Kidney (tissue), 14 donors: Measurements from ENCODE around the gene RASGRP3. TPM values are rescaled to one million over a fixed set of nuclear protein-coding genes. Genes with fewer than 3 reads are reported as not detected.

ENCODE experiments used
- DNase-seq, 5 donors: peaks; one replicate each; pipeline ENCODE4 v3.0.0-alpha.2; 2013 to 2020
- FAIRE-seq: peaks from 2 replicates; lab custom pipeline; 2012; peaks lifted over from hg19 to GRCh38; lab: Jason Lieb, UNC
- H3K27ac ChIP-seq, 2 donors: one replicate each; pipeline ENCODE4 v1.7.0; 2013; ENCODE audit warnings: low read depth in 2 of 2, low read length in 2 of 2, inconsistent platforms in 1 of 2
- H3K27me3 ChIP-seq: one replicate; pipeline ENCODE4 v1.7.1; 2013; ENCODE audit warnings: low read length, inconsistent platforms; ENCODE audit not compliant: control insufficient read depth, insufficient read depth
- H3K36me3 ChIP-seq, 3 donors: one replicate each; pipeline versions ENCODE4 v1.7.0 to v1.7.1; 2013; ENCODE audit warnings: low read length in 3 of 3, control low read depth in 1 of 3, inconsistent platforms in 1 of 3; ENCODE audit not compliant: insufficient read depth in 3 of 3, control insufficient read depth in 2 of 3
- H3K4me1 ChIP-seq, 3 donors: one replicate each; pipeline versions ENCODE4 v1.7.0 to v1.7.1; 2013; ENCODE audit warnings: low read length in 3 of 3, inconsistent platforms in 1 of 3, low read depth in 1 of 3; ENCODE audit not compliant: control insufficient read depth in 2 of 3, insufficient read depth in 2 of 3
- H3K4me3 ChIP-seq, 3 donors: one replicate each; pipeline versions ENCODE4 v1.7.0 to v1.8.1; 2013; ENCODE audit warnings: low read length in 3 of 3, control low read depth in 1 of 3, inconsistent platforms in 1 of 3
- H3K9ac ChIP-seq, 3 donors: one replicate each; pipeline versions ENCODE4 v1.7.0 to v1.7.1; 2013; ENCODE audit warnings: low read length in 3 of 3, control low read depth in 1 of 3, inconsistent platforms in 1 of 3
- H3K9me3 ChIP-seq, 3 donors: one replicate each; pipeline versions ENCODE4 v1.7.0 to v1.7.1; 2013; ENCODE audit warnings: low read length in 3 of 3, control low read depth in 1 of 3, inconsistent platforms in 1 of 3; ENCODE audit not compliant: control insufficient read depth in 2 of 3, insufficient read depth in 1 of 3
- CTCF ChIP-seq: IDR thresholded peaks from 3 replicates; pipeline ENCODE4 v1.5.1; 2012; ENCODE audit warnings: mild to moderate bottlenecking, moderate library complexity, borderline replicate concordance; ENCODE audit not compliant: insufficient read depth; ENCODE audit errors: extremely low read depth
- intact Hi-C: fragments of 100-400 bp; cut with DNase I; formaldehyde crosslinking; loops from one replicate; pipeline ENCODE4 v1.11.1; 2022
- polyA plus RNA-seq: library from polyadenylated mRNA; stranded (reverse); fragments of 350-450 nt; fragmentation: Illumina TruSeq; extraction: RNeasy Lipid Tissue Mini Kit (QIAGEN cat#74804); gene quantifications from one replicate; pipeline ENCODE4 v1.2.3, GENCODE V29; 2014; ENCODE audit warnings: low read depth, low replicate concordance; ENCODE audit not compliant: insufficient read depth
- total RNA-seq: library from RNA; stranded (reverse); fragmentation: NEBNext Ultra II Directional; extraction: Animal tissue kit (Norgen Biotek cat#: 25700); gene quantifications from one replicate; pipeline ENCODE4 v1.2.1, GENCODE V29; 2021
- donor health status: control.
- donor health status: control.
- donor health status: control.
- donor health status: control.
- donor health status: control.
- donor health status: DM: yes; HTN: yes; CAD: no.
- donor health status: Normal renal cell carcinoma (clear cell type).

The RASGRP3 gene
- total and polyA plus RNA-seq, 2 donors from 2014 or later = 7.8 to 22.6 TPM

DNA sequence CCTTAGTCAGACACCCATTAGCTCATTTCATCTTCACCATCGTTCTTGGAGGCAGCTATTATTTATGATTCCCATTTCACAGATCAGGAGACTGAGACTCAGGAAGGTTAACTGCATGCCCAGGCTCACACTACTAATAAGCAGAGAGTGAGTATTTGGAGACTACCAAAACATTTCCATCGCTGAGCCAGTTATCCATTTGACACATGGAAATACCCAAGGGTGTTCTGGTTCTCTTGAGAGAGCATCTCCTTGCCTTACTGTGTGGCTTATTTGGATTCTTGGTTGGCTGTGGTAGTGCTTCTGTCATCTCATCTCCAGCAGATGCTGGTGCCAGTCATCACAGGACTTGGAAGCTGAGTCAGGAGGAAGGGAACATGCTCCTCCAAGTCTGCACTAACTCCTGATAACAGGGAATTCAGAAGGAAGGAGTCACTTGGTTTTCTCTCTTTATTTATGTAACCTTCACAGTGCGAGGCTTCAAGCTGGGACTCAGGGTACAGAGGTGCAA is 55.2 kb downstream of the RASGRP3 start:
- Histone ChIP-seq H3K27me3 (no peaks in the 10 kb centered on the region), H3K27ac (no peak overlapping the region), H3K9ac (no peak overlapping the region), H3K36me3 (peaks cover 0 to 3% (median 0%) of the 10 kb centered on the region in 3 donors), H3K4me3 (no peak overlapping the region), H3K4me1 (no peaks in the 10 kb centered on the region), H3K9me3 (no peaks in the 10 kb centered on the region)
- FAIRE-seq = no peak
- intact Hi-C loops = no loop called here
- DNase-seq = no peak
- no peak for TF ChIP-seq CTCF

DNA sequence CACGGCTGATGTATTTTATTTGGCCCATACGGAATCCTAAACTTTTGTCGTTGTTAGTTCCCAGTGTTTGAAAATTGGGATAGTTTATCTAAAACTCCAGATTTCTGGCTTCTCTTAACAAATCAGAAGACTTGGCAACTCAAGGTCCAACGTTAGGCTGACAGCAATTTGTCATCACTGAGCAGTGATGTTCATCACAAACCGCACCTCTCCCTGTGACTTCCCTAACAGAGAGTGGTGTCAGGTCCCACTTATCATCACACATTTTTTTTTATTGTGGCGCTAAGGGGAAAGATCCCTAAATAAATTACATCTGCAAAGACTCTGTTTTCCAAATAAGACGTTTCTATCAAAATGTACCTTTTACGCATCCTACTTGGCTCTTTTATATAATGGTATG is 55.7 kb downstream of the RASGRP3 start:
- no peak for DNase-seq
- FAIRE-seq = no peak
- H3K9me3 ChIP-seq = no peaks in the 10 kb centered on the region
- no peak overlapping the region for H3K27ac ChIP-seq
- H3K9ac ChIP-seq = no peak overlapping the region
- H3K4me1 ChIP-seq = no peaks in the 10 kb centered on the region
- intact Hi-C loops = no loop called here
- H3K36me3 ChIP-seq = peaks cover 0 to 3% (median 0%) of the 10 kb centered on the region in 3 donors
- TF ChIP-seq CTCF = no peak
- H3K27me3 ChIP-seq = no peaks in the 10 kb centered on the region
- no peak overlapping the region for H3K4me3 ChIP-seq

DNA sequence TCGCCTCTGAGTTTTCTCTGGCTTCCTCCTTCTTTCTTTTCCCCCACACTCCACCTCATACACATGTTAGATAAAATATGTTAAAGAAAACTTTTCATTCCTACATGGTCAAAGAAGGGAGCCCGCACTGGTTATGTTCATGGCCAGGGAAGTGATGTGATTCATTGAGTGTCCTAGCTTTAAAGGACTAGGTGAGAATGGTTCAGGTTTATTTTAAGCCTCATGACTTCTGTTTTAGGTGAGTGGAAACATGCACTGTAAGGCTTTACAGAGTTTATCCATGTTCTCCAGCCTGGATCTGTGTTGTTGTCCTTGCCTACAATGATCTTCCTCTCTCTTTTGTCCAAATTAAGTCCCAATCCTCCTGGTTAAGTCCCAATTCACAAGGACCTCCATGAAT is 56.5 kb downstream of the RASGRP3 start:
- no peak for FAIRE-seq
- Histone ChIP-seq H3K4me3 (no peak overlapping the region), H3K9me3 (no peaks in the 10 kb centered on the region), H3K36me3 (peaks cover 0 to 3% (median 0%) of the 10 kb centered on the region in 3 donors), H3K9ac (no peak overlapping the region), H3K27ac (no peak overlapping the region), H3K27me3 (no peaks in the 10 kb centered on the region), H3K4me1 (no peaks in the 10 kb centered on the region)
- TF ChIP-seq CTCF = no peak
- no peak for DNase-seq
- intact Hi-C loops = no loop called here

DNA sequence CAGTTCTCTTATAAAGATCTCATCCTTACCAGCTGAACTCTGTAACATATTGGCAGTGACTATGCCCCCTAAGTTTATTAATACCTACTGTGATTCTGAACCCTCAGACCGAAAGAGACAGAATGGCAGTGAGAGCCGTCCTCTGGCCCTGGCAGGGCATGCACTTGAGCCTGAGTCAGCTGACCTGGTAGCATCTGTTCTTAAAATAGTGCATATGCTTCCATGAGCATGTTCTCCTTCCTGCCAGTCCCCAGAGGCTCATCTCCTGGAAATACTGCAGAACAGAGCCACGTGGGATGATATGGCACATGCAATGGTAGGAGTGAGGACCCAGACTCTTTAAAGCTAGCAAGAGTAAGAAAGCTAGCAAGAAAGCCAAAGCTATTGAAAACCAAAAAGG is 59.0 kb downstream of the RASGRP3 start:
- H3K36me3 ChIP-seq = peaks cover 0 to 4% (median 3%) of the 10 kb centered on the region in 3 donors
- FAIRE-seq (no peak), DNase-seq (no peak)
- H3K4me3 ChIP-seq = no peak overlapping the region
- no peaks in the 10 kb centered on the region for H3K27me3 ChIP-seq
- no peak overlapping the region for H3K9ac ChIP-seq
- no peaks in the 10 kb centered on the region for H3K9me3 ChIP-seq
- TF ChIP-seq CTCF = no peak
- no peak overlapping the region for H3K27ac ChIP-seq
- intact Hi-C loops = no loop called here
- H3K4me1 ChIP-seq = no peaks in the 10 kb centered on the region
